ES-I3 (cell line): ENCODE measurements around the gene PLCL2.
A peak's percentile ranks its signal among the peaks of the same experiment; 100 is the strongest.

Experiments
- H3K36me3 ChIP-seq: 2 replicates; pipeline ENCODE4 v1.6.1; 2013; ENCODE audit warnings: mild to moderate bottlenecking, low read length, control low read depth, moderate library complexity; ENCODE audit not compliant: insufficient read depth
- H3K4me1 ChIP-seq: 2 replicates; pipeline ENCODE4 v1.6.1; 2013; ENCODE audit warnings: mild to moderate bottlenecking, control low read depth, low read length; ENCODE audit not compliant: insufficient read depth
- H3K9ac ChIP-seq: 2 replicates; pipeline ENCODE4 v1.6.1; 2013; ENCODE audit warnings: low read depth, mild to moderate bottlenecking, low read length, moderate library complexity
- H3K9me3 ChIP-seq: 2 replicates; pipeline ENCODE4 v1.6.1; 2013; ENCODE audit warnings: mild to moderate bottlenecking, low read length, moderate library complexity; ENCODE audit not compliant: control insufficient read depth, insufficient read depth

Gene PLCL2

DNA sequence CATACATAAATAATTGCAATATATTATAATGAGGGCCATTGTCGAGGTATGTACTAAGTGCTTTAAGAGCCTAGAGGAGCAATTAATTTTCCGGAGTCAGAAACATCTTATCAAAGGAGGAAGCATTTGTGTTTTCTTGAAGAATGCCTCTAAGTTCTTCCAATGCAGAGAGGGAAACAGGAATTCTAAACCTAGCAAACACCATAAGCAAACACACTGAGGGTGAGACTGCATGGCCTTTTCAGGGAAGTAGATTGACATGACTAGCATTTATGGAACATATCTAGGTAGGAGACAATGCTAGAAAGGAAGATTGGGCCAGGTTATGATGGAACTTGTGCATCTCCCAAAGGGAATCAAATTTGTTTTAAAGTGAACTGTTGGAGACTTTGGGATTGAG lies 7.2 kb upstream of the PLCL2 start:
- Histone ChIP-seq H3K9me3 (no peaks in the 10 kb centered on the region), H3K9ac (no peak overlapping the region), H3K36me3 (no peaks in the 10 kb centered on the region)

DNA sequence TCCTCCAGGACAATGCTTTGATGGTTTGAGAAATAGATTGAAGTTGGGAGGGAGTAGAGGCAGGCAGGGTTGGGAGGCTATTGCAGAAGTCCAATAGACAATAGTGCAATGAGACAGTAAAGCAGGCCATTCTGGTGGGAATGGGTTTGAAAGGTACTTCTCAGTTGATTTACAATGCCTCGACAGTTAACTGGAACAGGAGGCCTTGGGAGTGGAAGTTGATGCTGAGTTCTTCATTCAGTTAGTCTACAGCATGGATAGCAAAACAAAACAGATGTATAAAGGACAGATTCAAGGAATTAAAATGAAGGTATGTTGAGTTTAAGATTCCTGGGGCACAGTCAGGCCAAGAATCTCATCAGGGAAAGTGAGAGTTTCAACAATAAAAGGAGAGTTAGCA lies 6.8 kb upstream of the PLCL2 start:
- H3K9me3 ChIP-seq, result no peaks in the 10 kb centered on the region
- no peak overlapping the region for H3K9ac ChIP-seq
- peaks cover 2% of the 10 kb centered on the region; the same call in 1 of the 2 replicates for H3K4me1 ChIP-seq
- H3K36me3 ChIP-seq, result no peaks in the 10 kb centered on the region

More for the DNA sequence above, 7.2 kb upstream of the PLCL2 start:
- no peaks in the 10 kb centered on the region for H3K4me1 ChIP-seq

DNA sequence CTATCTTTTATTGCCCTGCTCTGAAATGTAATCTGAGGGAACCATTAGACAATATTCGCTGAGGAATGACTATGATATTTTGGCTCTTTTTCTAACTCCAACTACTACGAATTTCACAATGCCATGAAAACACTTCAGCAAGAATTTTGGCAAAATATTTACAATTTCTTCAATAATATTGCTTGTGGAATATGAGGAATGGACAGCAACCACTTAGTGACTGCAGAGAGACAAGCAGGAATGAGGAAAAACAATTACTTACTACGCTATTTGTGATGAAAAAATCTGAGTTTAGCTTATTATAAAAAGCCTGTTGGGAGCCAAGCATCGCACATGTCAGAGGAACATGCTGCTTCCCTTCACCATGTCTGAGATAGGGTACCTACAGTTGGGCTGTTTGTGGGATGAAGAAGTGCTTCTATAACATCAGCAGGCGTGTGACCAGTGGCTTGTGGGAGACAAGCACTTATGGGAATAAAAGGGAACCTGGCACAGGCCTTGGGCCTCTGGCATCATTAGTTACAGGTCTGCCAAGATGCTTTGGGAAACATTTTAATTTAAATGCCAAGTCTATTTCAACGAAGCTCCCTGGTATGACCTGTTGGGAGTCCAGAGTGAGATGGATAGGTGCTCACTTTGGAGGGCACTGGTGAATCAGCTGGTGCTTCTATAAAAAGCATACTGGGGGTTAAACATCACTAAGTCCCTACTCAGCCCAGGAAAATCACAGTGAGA lies 2.7 kb upstream of the PLCL2 start:
- Histone ChIP-seq H3K9me3 (no peaks in the 10 kb centered on the region), H3K36me3 (no peaks in the 10 kb centered on the region), H3K9ac (no peak overlapping the region), H3K4me1 (peaks cover 7% of the 10 kb centered on the region)

DNA sequence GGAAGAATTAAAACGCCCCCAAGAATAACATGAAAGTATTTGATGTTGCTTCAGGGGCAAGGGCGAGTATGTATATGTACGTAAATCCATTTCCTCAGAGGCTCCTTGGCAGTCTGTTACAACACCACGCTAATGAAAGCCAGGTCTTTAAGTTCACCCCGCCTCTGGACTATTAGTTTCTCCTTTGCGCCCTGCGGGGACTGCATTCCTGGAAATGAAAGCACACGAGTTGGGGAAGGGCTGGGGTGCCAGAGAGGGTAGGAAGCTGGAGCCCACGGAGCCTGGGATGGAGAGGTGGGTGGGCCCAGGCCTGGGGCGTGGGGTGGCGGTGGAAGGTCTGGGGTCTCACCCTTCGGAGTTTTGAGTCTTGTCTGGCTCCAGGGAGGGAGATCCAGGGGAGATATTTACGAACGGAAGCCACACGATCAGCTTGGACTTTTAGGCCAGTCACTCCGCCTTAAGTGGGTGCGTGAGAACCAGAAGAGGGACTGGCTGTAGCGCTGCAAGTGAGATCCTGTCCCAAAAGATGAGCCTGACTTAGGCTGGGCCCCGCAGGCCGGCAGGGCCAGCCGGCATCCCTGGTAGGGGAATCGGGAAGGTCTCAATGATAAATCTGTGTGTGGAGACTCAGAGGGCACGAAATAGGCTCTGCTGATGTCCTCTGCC lies 1.6 kb upstream of the PLCL2 start:
- H3K4me1 ChIP-seq, result peaks cover 7% of the 10 kb centered on the region
- no peaks in the 10 kb centered on the region for H3K9me3 ChIP-seq
- H3K9ac ChIP-seq, result peak overlapping the region; percentile 71; the same call in 1 of the 2 replicates
- no peaks in the 10 kb centered on the region for H3K36me3 ChIP-seq

DNA sequence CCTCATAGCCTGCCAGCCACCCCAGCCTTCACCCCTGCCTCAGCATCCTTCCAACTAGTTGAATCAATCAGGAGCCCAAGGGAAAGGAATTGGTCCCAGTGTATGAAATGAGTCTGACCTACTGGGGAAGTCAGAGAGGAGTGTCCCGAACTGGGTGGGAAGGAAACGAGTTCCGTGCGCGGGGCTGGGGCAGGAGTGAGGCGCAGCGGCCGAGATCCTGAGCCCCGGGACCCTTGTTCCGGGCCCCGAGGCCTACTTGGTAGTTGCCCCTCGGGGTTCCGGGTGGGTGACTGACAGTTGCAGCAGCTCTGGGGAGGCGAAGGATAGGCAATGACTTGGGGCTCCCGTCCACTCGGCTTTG lies 1.1 kb upstream of the PLCL2 start:
- Histone ChIP-seq H3K9me3 (no peaks in the 10 kb centered on the region), H3K4me1 (peaks cover 7% of the 10 kb centered on the region), H3K36me3 (no peaks in the 10 kb centered on the region), H3K9ac (peak overlapping the region; percentile 71; the same call in 1 of the 2 replicates)

DNA sequence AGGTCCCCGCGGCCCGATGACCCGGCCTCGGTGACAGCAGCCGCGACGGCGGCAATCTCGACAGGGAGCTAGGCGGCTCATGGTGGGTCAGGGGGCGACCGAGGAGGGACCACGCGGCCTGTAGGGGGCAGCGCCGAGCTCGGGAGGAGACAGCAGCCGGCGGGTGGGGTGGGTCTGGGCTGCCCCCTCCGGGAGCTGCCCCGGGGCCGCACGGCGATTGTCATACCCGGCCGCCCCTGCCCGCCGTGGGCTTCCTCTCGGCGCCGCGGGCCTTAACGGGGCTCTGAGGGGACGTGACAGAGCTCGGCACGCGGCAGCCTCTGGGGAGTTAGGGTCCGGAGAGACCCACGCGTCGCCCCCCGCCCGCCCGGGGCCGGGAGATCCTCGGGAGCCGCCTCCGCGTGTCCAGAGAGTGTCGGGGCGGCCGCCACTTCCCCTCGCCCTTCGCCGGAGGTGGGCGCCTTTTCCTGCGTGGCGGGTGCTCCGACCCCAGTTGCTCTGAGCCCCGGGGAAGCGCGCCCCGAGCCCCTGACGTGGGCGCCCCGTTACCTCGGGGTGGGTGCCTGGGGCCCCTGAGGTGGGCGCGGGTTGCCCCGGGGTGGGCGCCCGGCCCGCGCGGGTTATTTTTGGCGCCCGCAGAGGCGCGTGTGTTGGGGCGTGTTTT lies 539 bp upstream of the PLCL2 start:
- Histone ChIP-seq H3K36me3 (no peaks in the 10 kb centered on the region), H3K9ac (peak overlapping the region; percentile 71), H3K4me1 (peaks cover 7% of the 10 kb centered on the region), H3K9me3 (no peaks in the 10 kb centered on the region)

DNA sequence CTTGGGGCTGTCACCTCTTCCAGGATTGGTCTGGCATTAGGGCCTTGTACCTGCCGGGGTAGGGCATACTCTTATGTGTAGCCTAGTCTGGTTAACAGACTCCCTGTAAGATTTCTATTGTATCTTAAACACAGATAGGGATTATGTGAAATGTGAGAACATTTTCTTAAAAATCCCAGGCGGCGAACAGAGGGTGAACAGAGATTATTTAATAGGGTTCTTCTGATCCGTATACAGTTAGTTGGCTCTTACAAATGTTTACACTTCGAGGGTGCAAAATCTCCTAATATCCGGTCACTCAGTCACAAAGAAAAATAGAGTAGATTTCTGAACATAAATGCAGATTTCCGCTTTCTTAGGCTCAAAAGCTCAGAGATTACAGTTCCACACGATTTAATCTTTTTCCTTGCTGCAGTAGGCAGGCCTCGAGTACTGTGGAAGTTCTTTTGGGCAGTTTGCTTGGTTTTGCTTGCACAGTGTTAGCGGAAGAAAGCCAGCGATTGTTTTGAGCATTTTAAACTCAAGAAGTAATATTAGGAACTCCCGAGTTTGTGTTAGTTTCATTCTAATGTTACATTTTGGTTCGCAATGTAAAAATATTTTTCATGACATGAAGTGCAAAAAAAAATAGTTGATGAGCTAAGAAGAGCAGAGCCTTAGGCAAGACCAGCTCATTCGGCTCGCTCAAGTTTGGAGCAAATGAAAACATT lies 993 bp downstream of the PLCL2 start:
- Histone ChIP-seq H3K9ac (peak overlapping the region; percentile 71; the same call in 1 of the 2 replicates), H3K4me1 (peaks cover 7% of the 10 kb centered on the region), H3K9me3 (no peaks in the 10 kb centered on the region), H3K36me3 (no peaks in the 10 kb centered on the region)

DNA sequence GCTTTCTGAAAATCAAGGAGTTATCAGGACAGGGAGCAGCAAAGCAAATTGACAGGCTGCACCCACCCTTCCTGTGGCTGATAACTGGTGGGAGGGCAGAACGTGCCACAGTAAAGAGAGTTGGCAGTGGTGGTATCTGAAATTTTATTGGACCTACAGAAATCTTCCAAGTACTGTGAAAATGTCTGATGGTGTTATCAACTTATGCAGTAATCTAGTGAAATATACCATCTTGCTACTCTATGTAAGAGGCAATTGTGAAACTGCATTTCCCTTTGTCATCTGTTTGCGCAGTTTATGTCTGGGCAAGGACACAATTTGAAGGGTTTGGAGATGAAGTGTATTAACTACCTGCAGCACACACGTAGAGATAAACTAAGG lies 1.5 kb downstream of the PLCL2 start:
- no peaks in the 10 kb centered on the region for H3K9me3 ChIP-seq
- H3K9ac ChIP-seq, result no peak overlapping the region
- H3K36me3 ChIP-seq, result no peaks in the 10 kb centered on the region
- H3K4me1 ChIP-seq, result peaks cover 7% of the 10 kb centered on the region

DNA sequence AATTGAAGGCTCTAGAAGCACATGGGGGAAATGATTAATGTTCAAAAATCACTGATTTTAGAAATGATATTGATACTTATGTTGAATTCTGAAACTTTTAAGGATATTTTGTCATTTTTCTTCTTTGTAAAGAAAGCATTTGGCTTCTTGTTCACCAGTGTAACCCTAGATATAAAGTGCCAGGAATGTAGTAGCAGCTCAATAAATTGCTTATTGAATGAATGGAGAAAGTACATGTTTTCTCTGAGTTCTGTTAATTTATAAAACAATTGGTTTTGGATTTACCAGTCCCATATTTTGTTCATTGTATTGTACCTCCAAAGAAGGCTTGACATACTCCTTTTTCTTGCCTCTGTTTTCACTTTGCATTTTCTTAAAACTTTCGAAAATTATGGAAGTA lies 2.4 kb downstream of the PLCL2 start:
- Histone ChIP-seq H3K9ac (no peak overlapping the region), H3K36me3 (no peaks in the 10 kb centered on the region), H3K4me1 (peaks cover 7% of the 10 kb centered on the region), H3K9me3 (no peaks in the 10 kb centered on the region)

DNA sequence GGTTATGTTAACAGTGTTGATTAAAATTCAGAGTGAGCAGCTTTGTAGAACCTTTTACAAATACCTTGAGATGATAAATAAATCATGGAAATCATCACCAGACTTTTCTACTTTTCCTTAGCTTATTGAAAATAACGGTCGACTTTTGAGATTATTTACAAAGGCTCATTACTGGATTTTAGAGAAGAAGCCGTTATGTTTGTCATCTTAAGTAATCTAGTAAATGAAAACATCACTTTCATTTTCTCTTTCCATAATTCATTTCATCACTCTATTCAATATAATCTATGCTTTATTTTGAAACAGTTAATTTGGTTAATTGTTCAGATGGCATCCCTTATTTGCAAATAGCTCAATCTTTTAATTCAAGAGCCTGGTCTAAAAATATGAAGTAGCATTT lies 3.6 kb downstream of the PLCL2 start:
- Histone ChIP-seq H3K9me3 (no peaks in the 10 kb centered on the region), H3K36me3 (no peaks in the 10 kb centered on the region), H3K9ac (no peak overlapping the region), H3K4me1 (peaks cover 4% of the 10 kb centered on the region; the same call in 1 of the 2 replicates)

DNA sequence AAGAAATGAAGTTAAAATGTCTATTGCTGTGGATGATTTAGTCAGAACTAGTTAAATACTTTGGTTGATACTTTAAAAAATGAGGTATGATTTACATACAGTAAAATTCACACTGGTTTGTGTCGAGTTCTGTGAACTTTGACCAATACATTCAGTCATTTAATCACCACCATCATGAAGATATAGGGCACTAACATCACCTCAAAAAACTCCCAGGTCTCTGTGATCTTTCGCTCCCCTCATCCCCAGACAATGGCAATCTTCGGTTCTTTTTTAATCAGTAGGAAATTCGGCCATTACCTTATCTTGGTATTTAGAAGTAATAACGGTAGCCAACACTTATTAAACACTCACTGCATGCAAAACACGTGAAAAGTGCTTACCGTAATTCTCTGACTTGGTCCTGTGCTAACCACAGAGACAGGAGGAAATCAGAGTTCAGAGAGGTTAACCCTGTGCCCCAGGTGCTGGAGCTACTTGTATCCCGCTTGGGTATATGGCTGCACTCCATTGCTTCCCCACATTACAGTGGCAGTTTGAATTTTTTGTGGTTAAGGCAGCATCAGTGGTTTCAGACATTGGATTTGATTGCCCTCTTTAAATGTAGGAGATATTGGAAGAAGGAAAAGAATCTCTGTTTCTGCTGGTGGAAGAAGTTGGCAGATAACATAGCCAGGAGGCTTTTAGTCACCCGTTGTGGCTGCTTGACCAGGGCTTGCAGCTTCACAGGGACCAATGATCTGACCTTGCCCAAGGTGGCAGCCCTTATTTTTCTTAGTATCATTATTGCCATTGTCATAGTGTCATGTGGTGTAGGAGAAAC lies 4.2 kb downstream of the PLCL2 start:
- Histone ChIP-seq H3K36me3 (no peaks in the 10 kb centered on the region), H3K9ac (no peak overlapping the region), H3K9me3 (no peaks in the 10 kb centered on the region), H3K4me1 (peaks cover 4% of the 10 kb centered on the region; the same call in 1 of the 2 replicates)

DNA sequence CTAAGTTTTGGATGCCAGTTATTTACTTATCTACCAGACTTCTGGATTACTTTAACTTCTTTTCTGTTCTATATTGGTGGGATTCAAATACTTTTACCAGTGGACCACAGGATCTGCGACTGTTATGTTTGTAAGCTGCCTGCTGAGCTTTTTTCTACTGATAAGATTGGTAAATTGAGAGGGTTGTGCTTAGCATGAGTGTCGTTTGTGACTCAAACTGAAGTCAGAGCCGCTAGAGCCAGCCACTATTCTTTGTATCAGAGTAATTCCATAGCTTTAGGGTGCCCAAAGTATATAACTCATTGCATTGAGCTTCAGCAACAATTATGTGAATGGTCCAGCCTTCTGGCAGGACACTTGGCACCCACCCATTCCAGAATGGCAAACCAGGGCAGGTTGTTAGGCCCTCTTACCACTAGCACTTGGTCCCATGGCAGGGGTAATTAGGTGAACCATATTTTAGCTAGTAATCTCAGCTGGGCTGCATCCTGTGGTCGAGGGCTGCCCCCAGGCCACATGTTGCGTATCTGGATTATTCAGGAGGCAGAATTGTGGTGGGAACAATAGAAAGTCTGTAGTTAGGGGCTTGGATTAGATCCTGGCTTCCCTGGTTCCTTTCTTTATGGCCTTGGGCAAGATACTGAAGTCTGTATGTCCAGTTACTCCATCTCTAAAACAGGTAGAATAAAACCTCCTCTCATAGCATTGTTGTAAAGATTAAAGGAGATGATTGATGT lies 6.0 kb downstream of the PLCL2 start:
- Histone ChIP-seq H3K9ac (no peak overlapping the region), H3K4me1 (peaks cover 4% of the 10 kb centered on the region; the same call in 1 of the 2 replicates), H3K36me3 (no peaks in the 10 kb centered on the region), H3K9me3 (no peaks in the 10 kb centered on the region)

DNA sequence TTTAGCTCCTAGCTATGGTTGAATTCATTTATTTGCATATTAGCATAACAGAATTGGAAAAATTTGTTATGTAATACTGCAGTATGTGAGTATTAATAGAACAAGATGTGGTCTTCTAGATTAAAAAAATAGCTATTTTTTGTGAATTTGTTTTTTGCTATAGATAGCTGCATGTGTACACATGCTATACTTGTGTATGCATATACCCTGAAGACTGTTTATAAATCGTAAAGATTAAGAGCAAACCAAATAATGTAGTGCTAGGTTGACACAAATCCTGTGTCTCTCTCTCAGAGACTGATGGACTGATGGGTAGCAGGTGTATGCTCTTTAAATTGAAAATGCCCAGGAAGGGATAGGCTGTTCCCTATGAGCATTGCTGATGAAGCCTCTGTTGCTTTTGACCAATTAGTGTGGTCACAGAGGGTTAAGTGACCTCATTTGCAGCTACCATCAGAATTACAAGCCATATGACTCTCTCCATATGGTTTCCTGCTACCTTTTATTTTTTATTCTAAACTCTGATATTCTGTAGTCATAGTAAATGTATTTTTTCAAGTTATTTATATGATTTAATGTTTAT lies 9.0 kb downstream of the PLCL2 start:
- H3K4me1 ChIP-seq, result no peaks in the 10 kb centered on the region

More for the DNA sequence above, 9.0 kb downstream of the PLCL2 start:
- no peaks in the 10 kb centered on the region for H3K36me3 ChIP-seq
- no peaks in the 10 kb centered on the region for H3K9me3 ChIP-seq
- no peak overlapping the region for H3K9ac ChIP-seq
